Measurements from ENCODE around the gene ADGRB2.

ADGRB2 gene

DNA sequence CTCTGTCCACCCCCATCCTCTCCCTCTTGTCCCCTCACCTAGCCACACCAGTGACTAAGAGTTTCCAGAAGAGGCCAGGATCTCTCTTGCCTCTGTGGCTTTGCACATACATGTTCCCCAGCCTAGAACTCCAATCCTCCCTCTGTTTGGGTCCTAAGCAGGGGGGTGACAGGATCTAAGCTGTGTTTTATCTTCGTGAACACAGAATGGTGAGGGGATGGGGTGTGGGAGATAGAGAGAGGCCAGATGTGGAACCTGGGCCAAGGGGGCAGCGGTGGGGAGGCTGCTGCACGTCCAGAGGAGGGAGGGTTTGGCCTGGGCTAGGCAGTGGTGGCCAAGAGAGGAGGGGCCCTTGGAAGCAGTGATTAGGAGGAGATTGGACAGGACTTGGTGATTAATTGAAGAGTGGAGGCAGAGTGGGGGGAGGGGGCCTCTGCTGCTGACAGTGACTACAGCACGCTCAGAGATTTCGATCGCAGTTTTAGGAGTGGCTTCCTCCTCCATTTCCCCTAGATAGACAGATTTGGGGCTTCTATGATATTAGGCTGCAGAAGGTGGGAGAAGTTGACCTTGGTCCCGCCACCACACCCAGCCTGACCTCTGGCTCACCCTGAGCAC lies 17.1 kb upstream of the ADGRB2 start:
- DNase-seq, result no peak

- no peak for DNase-seq
These were observed 16.5 kb upstream of the ADGRB2 start for GRCh38 chr1:31780632-31781031.

GRCh38 chr1:31779687-31780086 lies 15.5 kb upstream of the ADGRB2 start:
- DNase-seq, result no peak

DNA sequence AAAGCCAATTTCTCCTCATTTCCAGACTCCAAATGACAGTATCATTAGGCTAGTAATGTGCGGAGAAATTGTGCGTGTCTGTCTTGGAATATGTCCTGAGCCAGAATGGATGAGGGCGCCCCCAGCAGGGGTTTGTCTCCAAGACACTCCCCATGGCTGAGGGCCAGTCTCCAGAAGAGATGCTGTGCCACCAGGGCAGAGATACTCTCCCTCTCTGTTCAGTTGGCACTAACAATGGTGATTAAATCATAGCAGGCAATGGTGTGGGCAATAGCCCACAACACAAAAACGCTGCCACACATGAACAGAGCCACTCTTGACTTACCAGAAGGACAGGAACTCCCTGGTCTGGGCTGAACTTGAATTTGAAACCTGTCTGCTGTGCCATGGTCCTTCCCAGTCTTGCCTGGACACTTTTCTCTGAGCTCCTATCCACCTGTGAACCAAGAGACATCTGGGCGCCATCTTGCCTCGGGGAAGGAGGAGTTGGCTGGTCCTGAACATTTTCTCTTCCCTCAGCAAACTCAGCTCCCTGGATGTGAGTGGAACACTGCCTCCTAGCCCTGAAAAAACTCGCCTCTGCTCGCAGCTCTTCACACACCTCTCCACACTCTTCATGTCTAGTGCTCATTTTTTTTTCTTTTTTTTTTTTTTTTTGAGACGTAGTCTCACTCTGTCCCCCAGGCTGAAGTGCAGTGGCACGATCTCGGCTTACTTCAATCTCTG lies 14.8 kb upstream of the ADGRB2 start:
- DNase-seq, result no peak

DNA sequence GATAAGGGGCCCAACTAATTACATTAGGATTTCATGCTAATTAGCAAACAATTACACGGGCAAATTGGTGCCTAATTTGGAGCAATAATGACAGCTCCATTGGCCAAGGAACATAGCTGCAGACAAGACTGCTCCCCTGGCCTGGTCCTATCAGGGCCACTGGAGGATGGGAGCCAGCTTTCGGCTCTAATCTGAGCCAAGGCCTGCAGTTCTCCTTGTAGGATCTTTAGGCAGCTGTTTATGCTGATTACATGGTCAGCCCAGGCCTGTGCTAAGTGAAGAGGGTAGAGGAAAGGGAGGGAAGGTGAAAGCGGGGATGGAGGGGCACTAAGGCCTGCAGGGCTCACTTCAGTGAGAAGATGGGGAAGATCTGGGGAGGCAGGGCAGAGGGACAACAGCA lies 12.4 kb upstream of the ADGRB2 start:
- DNase-seq, result no peak

GRCh38 chr1:31776032-31776431 lies 11.9 kb upstream of the ADGRB2 start:
- no peak for DNase-seq

DNA sequence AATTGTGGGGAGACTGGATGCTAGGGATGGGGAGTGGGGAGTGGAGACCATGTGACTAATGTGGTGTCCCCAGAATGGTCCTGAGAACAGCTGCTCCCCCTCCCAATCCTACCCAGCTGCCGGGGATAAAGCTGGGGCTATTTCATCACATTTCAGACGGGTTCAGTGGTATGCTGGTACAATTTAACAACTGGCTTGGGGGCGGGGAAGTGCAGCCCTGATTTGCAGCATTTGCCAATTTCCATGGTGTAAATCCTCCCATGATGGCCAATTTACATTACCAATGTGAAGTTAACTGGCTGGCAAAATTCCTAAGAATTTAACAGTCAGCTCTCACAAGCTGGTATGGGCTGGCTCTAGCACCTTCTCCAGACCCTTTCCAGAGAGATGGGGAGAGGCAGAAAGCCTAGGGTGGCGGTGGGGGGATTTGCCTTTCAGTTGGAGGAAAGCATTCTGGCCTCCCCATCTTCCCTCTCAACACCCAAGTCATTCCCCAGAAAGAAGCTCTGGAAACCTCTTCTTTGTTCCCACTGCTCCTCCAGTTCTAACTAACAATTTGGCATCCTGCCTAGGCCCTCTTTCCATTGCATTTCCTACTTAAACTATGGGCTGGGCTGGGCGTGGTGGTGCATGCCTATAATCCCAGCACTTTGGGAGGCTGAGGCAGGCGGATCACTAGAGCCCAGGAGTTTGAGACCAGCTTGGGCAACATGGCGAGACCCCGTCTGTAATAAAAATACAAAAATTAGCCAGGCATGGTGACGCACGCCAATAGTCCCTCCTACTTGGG lies 11.3 kb upstream of the ADGRB2 start:
- no peak for DNase-seq

GRCh38 chr1:31774495-31774894 lies 10.4 kb upstream of the ADGRB2 start:
- DNase-seq, result no peak

- no peak for DNase-seq
These were observed 9.7 kb upstream of the ADGRB2 start for GRCh38 chr1:31773861-31774260.

- no peak for DNase-seq
These were observed 8.6 kb upstream of the ADGRB2 start for GRCh38 chr1:31772669-31773248.

- no peak for DNase-seq
These were observed 7.9 kb upstream of the ADGRB2 start for GRCh38 chr1:31771891-31772668.

GRCh38 chr1:31769720-31770390 lies 5.7 kb upstream of the ADGRB2 start:
- DNase-seq, result no peak

DNA sequence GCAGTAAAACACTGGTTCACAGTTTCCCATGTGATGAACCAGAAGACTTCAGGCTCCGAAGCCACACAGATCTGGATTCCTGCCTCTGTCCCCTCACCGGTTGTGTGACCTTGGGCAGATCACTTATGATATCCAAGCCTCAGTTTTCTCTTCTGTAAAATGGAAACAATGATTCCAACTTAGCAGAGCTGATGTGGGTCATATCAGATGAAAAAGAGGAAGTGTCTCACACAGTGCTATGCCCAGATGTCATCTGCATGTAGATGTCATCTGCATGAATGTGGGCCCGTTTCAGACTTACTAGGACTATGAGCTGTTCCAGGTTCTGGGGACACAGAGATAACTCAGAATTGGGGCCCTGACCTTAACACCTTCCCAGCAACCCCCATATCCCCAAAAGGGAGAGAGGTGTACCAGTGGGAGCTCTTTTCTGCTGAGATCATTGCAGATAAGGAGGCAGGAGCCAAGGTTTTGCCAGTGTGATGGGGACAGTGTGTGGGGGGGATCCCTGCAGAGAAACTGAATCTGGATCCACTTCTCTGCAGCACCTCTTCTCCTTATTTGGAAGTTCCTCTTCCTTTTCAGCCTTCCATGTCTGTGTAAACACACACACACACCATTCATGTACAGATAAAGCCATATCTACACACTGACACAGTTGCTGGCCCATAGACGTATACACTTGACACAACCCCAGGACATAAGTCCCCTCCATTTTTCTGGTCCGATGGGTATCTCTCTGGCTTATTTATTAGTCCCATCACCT lies 5.0 kb upstream of the ADGRB2 start:
- DNase-seq, result no peak

- no peak for DNase-seq
These were observed 4.3 kb upstream of the ADGRB2 start for GRCh38 chr1:31768407-31768907.

DNA sequence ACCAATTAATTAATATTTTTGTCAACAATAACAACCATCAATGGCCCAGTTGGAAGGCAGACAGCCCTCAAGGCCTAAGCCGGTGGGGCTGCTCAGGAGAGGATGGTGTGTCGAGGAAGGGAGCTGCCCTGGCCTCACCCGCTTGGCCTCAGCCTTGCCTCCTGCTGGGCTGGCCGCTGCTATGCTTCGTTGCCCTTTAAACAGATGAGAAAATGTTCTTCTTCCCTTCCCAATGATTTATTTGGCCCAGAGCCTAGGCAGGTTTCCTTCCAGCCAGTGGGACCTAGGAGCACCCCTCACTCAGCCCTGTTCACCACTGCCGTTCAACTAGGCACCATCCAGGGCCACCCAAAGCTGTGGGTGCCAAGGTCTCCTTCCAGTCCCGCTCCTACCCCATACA lies 3.1 kb upstream of the ADGRB2 start:
- no peak for DNase-seq

- DNase-seq, result no peak
These were observed 1.4 kb upstream of the ADGRB2 start for GRCh38 chr1:31765516-31765915.

DNA sequence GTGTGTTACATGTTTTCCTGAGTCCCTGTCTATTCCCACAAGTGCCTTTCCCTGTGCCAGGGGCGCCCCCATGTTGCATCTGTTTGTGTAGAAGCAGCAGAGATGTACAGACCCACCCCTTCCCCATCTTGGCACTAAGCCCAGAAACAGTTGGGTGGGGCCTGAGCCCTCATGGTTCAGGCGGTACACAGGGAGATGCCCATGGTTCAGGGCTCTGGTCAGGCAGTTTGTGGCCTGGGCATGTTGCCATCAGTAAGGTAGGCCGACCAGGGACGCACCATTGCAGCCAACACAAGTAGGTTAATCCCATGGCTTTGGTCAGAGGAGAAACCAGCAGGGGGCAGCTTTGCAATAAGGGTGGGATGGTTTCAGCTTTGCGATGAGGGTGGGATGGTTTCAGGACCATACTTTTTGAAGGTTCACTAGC lies 914 bp upstream of the ADGRB2 start:
- DNase-seq, result no peak

- no peak for DNase-seq
These were observed 349 bp downstream of the ADGRB2 start for GRCh38 chr1:31763671-31764311.

GRCh38 chr1:31762726-31763670 lies 1.1 kb downstream of the ADGRB2 start:
- peak; percentile 99 for DNase-seq

DNA sequence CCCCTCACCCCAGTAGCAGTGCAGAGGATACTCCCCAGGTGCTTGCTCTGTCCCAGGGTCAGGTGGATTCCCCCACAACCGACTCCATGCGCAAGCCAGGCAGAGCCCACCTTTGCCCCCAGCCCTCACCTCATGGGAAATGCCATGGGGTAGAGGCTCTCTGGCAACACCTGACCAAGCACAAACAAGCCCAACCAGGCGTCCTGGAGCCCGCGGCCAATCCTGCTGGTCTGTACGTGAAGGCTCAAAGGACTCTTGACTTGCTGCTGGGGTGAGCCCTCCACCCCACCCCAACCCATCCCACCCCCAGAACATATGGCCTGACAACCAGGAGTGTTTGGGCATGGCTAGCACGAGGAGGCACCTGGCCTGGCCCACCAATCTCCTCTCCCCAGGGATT lies 1.8 kb downstream of the ADGRB2 start:
- no peak for DNase-seq
